H1 (cell line): ENCODE measurements around the gene MTF2. TPM values are rescaled to one million over a fixed set of nuclear protein-coding genes. Genes with fewer than 3 reads are reported as not detected.

ENCODE experiments used
- CTCF ChIA-PET: fragments of 300-600 bp; sonication (Branson Sonifier 250); formaldehyde crosslinking; loops from one replicate; lab custom pipeline; 2021; ENCODE audit not compliant: partially characterized antibody; lab: Charles Lee
- POLR2A ChIA-PET: fragments of 300-600 bp; sonication (Branson Sonifier 250); formaldehyde crosslinking; loops from one replicate; lab custom pipeline; 2021; ENCODE audit warnings: inconsistent platforms; ENCODE audit not compliant: partially characterized antibody; lab: Charles Lee
- DNase-seq, 2 experiments: peaks; one replicate each; pipeline versions ENCODE4 v3.0.0 to v3.0.0-alpha.2; 2010 to 2022; ENCODE audit warnings: low spot score in 2 of 2, low read depth in 1 of 2, mixed read lengths in 1 of 2
- FAIRE-seq: peaks from 2 replicates; lab custom pipeline; 2011; peaks lifted over from hg19 to GRCh38; lab: Jason Lieb, UNC
- H2AFZ ChIP-seq: 2 replicates; pipeline ENCODE4 v1.8.1; 2012; ENCODE audit warnings: low read length, inconsistent platforms
- H2AK5ac ChIP-seq: 2 replicates; pipeline ENCODE4 v1.6.1; 2013; ENCODE audit warnings: low read depth, low read length
- H2BK120ac ChIP-seq: replicated peaks from 2 replicates; pipeline ENCODE3; 2013; ENCODE audit warnings: low read depth, low read length, inconsistent platforms
- H2BK12ac ChIP-seq: 2 replicates; pipeline ENCODE4 v1.6.1; 2013; ENCODE audit warnings: low read depth, low read length
- H2BK15ac ChIP-seq: 2 replicates; pipeline ENCODE4 v1.6.1; 2013; ENCODE audit warnings: low read length
- H2BK20ac ChIP-seq: 2 replicates; pipeline ENCODE4 v1.6.1; 2013; ENCODE audit warnings: low read length
- H2BK5ac ChIP-seq: 2 replicates; pipeline ENCODE4 v1.6.1; 2013; ENCODE audit warnings: low read depth, low read length
- H3K14ac ChIP-seq: 2 replicates; pipeline ENCODE4 v1.6.1; 2013; ENCODE audit warnings: inconsistent platforms; ENCODE audit not compliant: insufficient read length
- H3K18ac ChIP-seq: 2 replicates; pipeline ENCODE4 v1.6.1; 2013; ENCODE audit warnings: low read length; ENCODE audit errors: extremely low read depth
- H3K23ac ChIP-seq: 2 replicates; pipeline ENCODE4 v1.6.1; 2013; ENCODE audit warnings: inconsistent platforms; ENCODE audit not compliant: insufficient read length
- H3K23me2 ChIP-seq: 2 replicates; pipeline ENCODE4 v1.6.1; 2013; ENCODE audit warnings: low read depth, low read length
- H3K27ac ChIP-seq: 2 replicates; pipeline ENCODE4 v1.6.1; 2011; ENCODE audit warnings: low read depth, low read length, inconsistent platforms
- H3K27me3 ChIP-seq, 4 experiments: replicated peaks in 1 of 4; 1 replicate in 1 of 4; 2 replicates in 3 of 4; pipeline versions ENCODE4 v1.6.1 to v1.8.1; 2011 to 2013; ENCODE audit warnings: low read length in 3 of 4, mild to moderate bottlenecking in 3 of 4, inconsistent platforms in 2 of 4, mixed read lengths in 2 of 4, moderate library complexity in 1 of 4; ENCODE audit not compliant: control insufficient read depth in 3 of 4, insufficient read depth in 3 of 4; ENCODE audit errors: extremely low read depth in 1 of 4
- H3K36me3 ChIP-seq, 4 experiments: 2 replicates each; pipeline versions ENCODE4 v1.6.1 to v1.8.1; 2011 to 2013; ENCODE audit warnings: mild to moderate bottlenecking in 4 of 4, low read length in 3 of 4, moderate library complexity in 2 of 4, control low read depth in 1 of 4, inconsistent platforms in 1 of 4; ENCODE audit not compliant: insufficient read depth in 4 of 4, control insufficient read depth in 2 of 4
- H3K4ac ChIP-seq: replicated peaks from 2 replicates; pipeline ENCODE3; 2013; ENCODE audit warnings: low read length, low read depth, mixed read lengths, inconsistent platforms; ENCODE audit not compliant: insufficient read length
- H3K4me1 ChIP-seq, 4 experiments: replicated peaks in 1 of 4; 1 replicate in 1 of 4; 2 replicates in 3 of 4; pipeline versions ENCODE4 v1.6.1 to v1.8.1; 2011 to 2013; ENCODE audit warnings: low read length in 3 of 4, inconsistent platforms in 2 of 4, mixed read lengths in 1 of 4; ENCODE audit not compliant: insufficient read depth in 4 of 4, control insufficient read depth in 3 of 4
- H3K4me2 ChIP-seq, 2 experiments: 2 replicates each; pipeline versions ENCODE4 v1.6.1 to v1.8.1; 2011 to 2013; ENCODE audit warnings: low read depth in 2 of 2, low read length in 2 of 2, control low read depth in 1 of 2, inconsistent platforms in 1 of 2, mild to moderate bottlenecking in 1 of 2; ENCODE audit not compliant: insufficient read depth in 1 of 2
- H3K4me3 ChIP-seq, 4 experiments: fragments of 200-600, 300-600 bp in 1 of 4; sonication (generic), shearing (Covaris generic), sonication (Bioruptor Twin) in 1 of 4; 2 replicates each; pipeline versions ENCODE4 v1.5.1 to v1.8.1; 2011 to 2016; ENCODE audit warnings: low read length in 4 of 4, low read depth in 3 of 4, control low read depth in 2 of 4, inconsistent platforms in 2 of 4, mild to moderate bottlenecking in 2 of 4, mixed read lengths in 1 of 4, moderate library complexity in 1 of 4; ENCODE audit not compliant: insufficient read depth in 2 of 4; ENCODE audit errors: extremely low read depth in 1 of 4
- H3K56ac ChIP-seq: replicated peaks from 2 replicates; pipeline ENCODE3; 2013; ENCODE audit warnings: low read depth, mild to moderate bottlenecking, mixed read lengths, low read length, inconsistent platforms; ENCODE audit not compliant: insufficient read length
- H3K79me1 ChIP-seq: 2 replicates; pipeline ENCODE4 v1.6.1; 2013; ENCODE audit warnings: low read depth, low read length, control low read depth
- H3K79me2 ChIP-seq, 2 experiments: 2 replicates each; pipeline versions ENCODE4 v1.6.1 to v1.8.1; 2012 to 2013; ENCODE audit warnings: low read length in 2 of 2, mild to moderate bottlenecking in 2 of 2, inconsistent platforms in 1 of 2; ENCODE audit not compliant: insufficient read depth in 2 of 2, control insufficient read depth in 1 of 2
- H3K9ac ChIP-seq, 4 experiments: replicated peaks in 1 of 4; 1 replicate in 1 of 4; 2 replicates in 3 of 4; pipeline versions ENCODE4 v1.6.1 to v1.8.1; 2011 to 2013; ENCODE audit warnings: low read depth in 3 of 4, low read length in 3 of 4, control low read depth in 2 of 4, mild to moderate bottlenecking in 2 of 4, moderate library complexity in 2 of 4, inconsistent platforms in 1 of 4; ENCODE audit errors: extremely low read depth in 1 of 4
- H3K9me3 ChIP-seq, 2 experiments: 2 replicates each; pipeline versions ENCODE4 v1.6.1 to v1.8.1; 2012 to 2013; ENCODE audit warnings: mild to moderate bottlenecking in 2 of 2, moderate library complexity in 2 of 2, control low read depth in 1 of 2, inconsistent platforms in 1 of 2, low read depth in 1 of 2, low read length in 1 of 2, mixed read lengths in 1 of 2; ENCODE audit not compliant: insufficient read depth in 2 of 2
- H4K20me1 ChIP-seq, 2 experiments: replicated peaks in 1 of 2; 2 replicates each; pipeline versions ENCODE3 to v1.8.1; 2011 to 2013; ENCODE audit warnings: inconsistent platforms in 2 of 2, low read length in 2 of 2, mild to moderate bottlenecking in 1 of 2; ENCODE audit not compliant: insufficient read depth in 2 of 2, control insufficient read depth in 1 of 2
- H4K5ac ChIP-seq: 2 replicates; pipeline ENCODE4 v1.6.1; 2013; ENCODE audit warnings: low read length, low read depth, mixed read lengths, inconsistent platforms; ENCODE audit not compliant: insufficient read length
- H4K8ac ChIP-seq: 2 replicates; pipeline ENCODE4 v1.8.0; 2013; ENCODE audit warnings: mild to moderate bottlenecking, moderate library complexity, low read length, inconsistent platforms; ENCODE audit not compliant: insufficient read depth; ENCODE audit errors: extremely low read depth
- H4K91ac ChIP-seq: replicated peaks from 2 replicates; pipeline ENCODE3; 2013; ENCODE audit warnings: low read length, mixed read lengths, inconsistent platforms; ENCODE audit not compliant: insufficient read length
- BACH1 ChIP-seq: IDR thresholded peaks from 2 replicates; pipeline ENCODE4 v1.6.1; 2012; ENCODE audit warnings: low read length, improper control_type of control experiment
- BCL11A ChIP-seq, 2 experiments: IDR thresholded peaks; one replicate each; pipeline ENCODE4 v1.6.1; 2011; ENCODE audit warnings: low read depth in 2 of 2, low read length in 2 of 2, mild to moderate bottlenecking in 2 of 2
- NANOG ChIP-seq: IDR thresholded peaks from 2 replicates; pipeline ENCODE4 v1.6.1; 2011; ENCODE audit warnings: low read length, low read depth, mild to moderate bottlenecking, inconsistent platforms; ENCODE audit not compliant: insufficient read depth, poor library complexity, severe bottlenecking
- TBP ChIP-seq: IDR thresholded peaks from 2 replicates; pipeline ENCODE4 v1.6.1; 2011; ENCODE audit warnings: low read depth, low read length, improper control_type of control experiment
- TCF12 ChIP-seq: IDR thresholded peaks from 2 replicates; pipeline ENCODE4 v1.6.1; 2011; ENCODE audit warnings: low read depth, mild to moderate bottlenecking, low read length
- WGBS, 2 experiments: shearing (Covaris generic) in 1 of 2; methylation state at CpG; one replicate each; pipeline versions ENCODE4 v1.1.6 to v1.1.7; 2013 to 2015; ENCODE audit warnings: low lambda C conversion rate in 2 of 2, mixed read lengths in 2 of 2, inconsistent platforms in 1 of 2, low coverage in 1 of 2, missing lambda C conversion rate in 1 of 2; ENCODE audit not compliant: insufficient replicate concordance in 2 of 2, insufficient coverage in 1 of 2, insufficient read length in 1 of 2; ENCODE audit errors: extremely low coverage in 1 of 2, missing lambda C conversion rate in 1 of 2; 5-methylcytosine and 5-hydroxymethylcytosine counted together
- polyA plus RNA-seq, 7 experiments: library from polyadenylated mRNA; depleted of rRNA in 3 of 7; stranded (reverse) in 5 of 7; unstranded in 2 of 7; fragments of >200 nt in 5 of 7; fragments of 200-250 nt in 2 of 7; gene quantifications; 1 replicate in 5 of 7; 2 replicates in 1 of 7; 4 replicates in 1 of 7; pipeline versions ENCODE4 v1.2.1 to v1.2.3, GENCODE V29; 2011 to 2013; ENCODE audit warnings: missing spikeins in 2 of 7, mixed read lengths in 2 of 7
- total RNA-seq: library from RNA; stranded (reverse); fragmentation: NEBNext Ultra II Directional; extraction: Animal tissue kit (Norgen Biotek cat#: 25700); gene quantifications from 2 replicates; pipeline ENCODE4 v1.2.1, GENCODE V29; 2021
- TF ChIP-seq, protein P1 (sequence below): IDR thresholded peaks from 2 replicates; pipeline ENCODE4 v1.6.1; 2011; ENCODE audit warnings: low read length, improper control_type of control experiment
- TF ChIP-seq, protein P2 (sequence below): IDR thresholded peaks from 2 replicates; pipeline ENCODE4 v1.6.1; 2012; ENCODE audit warnings: inconsistent platforms
- TF ChIP-seq, protein P3 (sequence below), 3 experiments: IDR thresholded peaks; 1 replicate in 2 of 3; 2 replicates in 1 of 3; pipeline versions ENCODE4 v1.5.1 to v1.6.1; 2011; ENCODE audit warnings: low read length in 3 of 3, mild to moderate bottlenecking in 3 of 3, inconsistent platforms in 2 of 3, low read depth in 1 of 3, moderate library complexity in 1 of 3; ENCODE audit not compliant: insufficient read depth in 1 of 3; ENCODE audit errors: control extremely low read depth in 1 of 3

Gene MTF2
- total and polyA plus RNA-seq, 2 of the 8 experiments (the other 6 are each of a cell fraction or from before 2014, with no cell fraction given): 72.1 to 102 TPM

DNA sequence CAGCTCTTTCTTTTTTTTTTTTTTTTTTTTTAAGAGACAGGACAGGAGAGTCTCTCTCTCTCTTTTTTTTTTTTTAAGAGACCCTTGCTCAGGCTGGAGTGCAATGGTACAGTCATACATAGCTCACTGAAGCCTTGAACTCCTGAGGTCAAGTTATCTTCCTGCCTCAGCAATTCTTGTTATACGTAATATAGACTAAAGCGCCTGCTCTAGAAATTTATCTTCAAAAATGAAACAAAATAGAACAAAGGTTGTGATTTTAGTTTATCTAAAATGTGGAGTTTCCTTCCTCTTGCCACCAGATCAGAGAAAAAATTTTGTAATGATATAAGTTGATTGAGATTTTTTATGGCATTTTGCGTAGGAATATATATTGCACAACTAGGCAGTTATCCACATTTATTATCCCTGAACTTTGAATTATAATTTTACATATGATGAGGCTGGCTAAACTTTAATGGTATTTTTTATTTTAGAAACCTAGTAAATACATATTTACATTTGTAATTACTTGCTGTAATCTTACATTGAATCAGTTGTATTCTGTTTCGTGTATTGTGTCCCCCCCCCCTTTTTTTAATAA, 44.2 kb downstream of the MTF2 start:
- Histone ChIP-seq H3K27me3 (no peaks in the 10 kb centered on the region), H3K4me1 (peaks cover 0 to 9% (median 2%) of the 10 kb centered on the region in 4 experiments; a peak in 4 of 7 replicates), H3K79me1 (no peaks in the 10 kb centered on the region), H3K9ac (no peak overlapping the region), H2AK5ac (no peak overlapping the region), H2BK20ac (no peak overlapping the region), H3K4ac (no peak overlapping the region), H2AFZ (no peak overlapping the region), H3K79me2 (peaks cover 0 to 20% of the 10 kb centered on the region in 2 experiments; a peak in 2 of 4 replicates), H3K23me2 (no peaks in the 10 kb centered on the region), H3K14ac (no peak overlapping the region), H4K5ac (no peak overlapping the region), H3K4me2 (no peak overlapping the region), H3K18ac (no peak overlapping the region), H2BK120ac (no peak overlapping the region), H3K4me3 (no peak overlapping the region), H3K36me3 (peaks cover 4 to 61% (median 20%) of the 10 kb centered on the region in 4 experiments; a peak in 6 of 8 replicates), H4K20me1 (no peaks in the 10 kb centered on the region), H3K23ac (no peak overlapping the region), H4K91ac (no peak overlapping the region), H3K27ac (no peak overlapping the region), H3K9me3 (no peaks in the 10 kb centered on the region), H2BK15ac (no peak overlapping the region), H3K56ac (no peak overlapping the region), H2BK5ac (no peak overlapping the region), H2BK12ac (no peak overlapping the region), H4K8ac (no peak overlapping the region)
- FAIRE-seq (no peak), DNase-seq (no peak)
- WGBS, 2 experiments: 92% methylated on average over 4 of the region's 4 CpGs; no CpG with 5 or more reads in 1 of the 2 experiments
- ChIA-PET POLR2A (interaction anchor here (0.7 to 1.7 kb wide), 4 partner anchors 10 to 30 kb away, joined by 3 to 5 read pairs (median 4); no protein-coding TSS in a partner anchor), CTCF (interaction anchor here (0.6 kb wide), 1 partner anchor 265 kb away, joined by 3 read pairs; no protein-coding TSS in a partner anchor)
- TF ChIP-seq, protein P1, sequence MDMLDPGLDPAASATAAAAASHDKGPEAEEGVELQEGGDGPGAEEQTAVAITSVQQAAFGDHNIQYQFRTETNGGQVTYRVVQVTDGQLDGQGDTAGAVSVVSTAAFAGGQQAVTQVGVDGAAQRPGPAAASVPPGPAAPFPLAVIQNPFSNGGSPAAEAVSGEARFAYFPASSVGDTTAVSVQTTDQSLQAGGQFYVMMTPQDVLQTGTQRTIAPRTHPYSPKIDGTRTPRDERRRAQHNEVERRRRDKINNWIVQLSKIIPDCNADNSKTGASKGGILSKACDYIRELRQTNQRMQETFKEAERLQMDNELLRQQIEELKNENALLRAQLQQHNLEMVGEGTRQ: no peak
- TF ChIP-seq TBP: no peak
- TF ChIP-seq, protein P2, sequence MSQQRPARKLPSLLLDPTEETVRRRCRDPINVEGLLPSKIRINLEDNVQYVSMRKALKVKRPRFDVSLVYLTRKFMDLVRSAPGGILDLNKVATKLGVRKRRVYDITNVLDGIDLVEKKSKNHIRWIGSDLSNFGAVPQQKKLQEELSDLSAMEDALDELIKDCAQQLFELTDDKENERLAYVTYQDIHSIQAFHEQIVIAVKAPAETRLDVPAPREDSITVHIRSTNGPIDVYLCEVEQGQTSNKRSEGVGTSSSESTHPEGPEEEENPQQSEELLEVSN: no peak
- TF ChIP-seq, protein P3, sequence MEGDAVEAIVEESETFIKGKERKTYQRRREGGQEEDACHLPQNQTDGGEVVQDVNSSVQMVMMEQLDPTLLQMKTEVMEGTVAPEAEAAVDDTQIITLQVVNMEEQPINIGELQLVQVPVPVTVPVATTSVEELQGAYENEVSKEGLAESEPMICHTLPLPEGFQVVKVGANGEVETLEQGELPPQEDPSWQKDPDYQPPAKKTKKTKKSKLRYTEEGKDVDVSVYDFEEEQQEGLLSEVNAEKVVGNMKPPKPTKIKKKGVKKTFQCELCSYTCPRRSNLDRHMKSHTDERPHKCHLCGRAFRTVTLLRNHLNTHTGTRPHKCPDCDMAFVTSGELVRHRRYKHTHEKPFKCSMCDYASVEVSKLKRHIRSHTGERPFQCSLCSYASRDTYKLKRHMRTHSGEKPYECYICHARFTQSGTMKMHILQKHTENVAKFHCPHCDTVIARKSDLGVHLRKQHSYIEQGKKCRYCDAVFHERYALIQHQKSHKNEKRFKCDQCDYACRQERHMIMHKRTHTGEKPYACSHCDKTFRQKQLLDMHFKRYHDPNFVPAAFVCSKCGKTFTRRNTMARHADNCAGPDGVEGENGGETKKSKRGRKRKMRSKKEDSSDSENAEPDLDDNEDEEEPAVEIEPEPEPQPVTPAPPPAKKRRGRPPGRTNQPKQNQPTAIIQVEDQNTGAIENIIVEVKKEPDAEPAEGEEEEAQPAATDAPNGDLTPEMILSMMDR (IDR thresholded peaks at IDR 0.05; ENCODE audit: control extremely low read depth in 1 of 3, insufficient read depth in 1 of 3, low read depth in 1 of 3, low read length in 3 of 3): no peak
- no peak for TF ChIP-seq NANOG
- TF ChIP-seq BCL11A (IDR thresholded peaks at IDR 0.05; ENCODE audit: low read depth in 2 of 2, low read length in 2 of 2): no peak
- TF ChIP-seq TCF12: no peak
- no peak for TF ChIP-seq BACH1
